Spleen (tissue), 11 donors: ENCODE results near the gene PHLDB1. TPM values are rescaled to one million over a fixed set of nuclear protein-coding genes. Genes with fewer than 3 reads are reported as not detected.

ENCODE experiments used
- DNase-seq: peaks from one replicate; pipeline ENCODE4 v3.0.0-alpha.2; 2020
- H3K27ac ChIP-seq, 8 donors: fragments of 200-600 bp; sonication (generic) in 7 of 8; 1 replicate in 4 of 8; 2 replicates in 4 of 8; pipeline versions ENCODE4 v1.5.0 to v1.8.0; 2016 to 2021; ENCODE audit warnings: inconsistent platforms in 4 of 8, mild to moderate bottlenecking in 4 of 8, moderate library complexity in 1 of 8
- H3K27me3 ChIP-seq, 7 donors: fragments of 200-600 bp; sonication (generic) in 6 of 7; replicated peaks in 1 of 7; 1 replicate in 4 of 7; 2 replicates in 3 of 7; pipeline versions ENCODE4 v1.5.0 to v1.8.0; 2016 to 2021; ENCODE audit warnings: inconsistent platforms in 3 of 7, mild to moderate bottlenecking in 1 of 7
- H3K36me3 ChIP-seq, 6 donors: fragments of 200-600 bp; sonication (generic) in 5 of 6; 1 replicate in 4 of 6; 2 replicates in 2 of 6; pipeline versions ENCODE4 v1.5.0 to v1.8.0; 2016 to 2021; ENCODE audit warnings: inconsistent platforms in 2 of 6
- H3K4me1 ChIP-seq, 6 donors: fragments of 200-600 bp; sonication (generic) in 5 of 6; 1 replicate in 3 of 6; 2 replicates in 3 of 6; pipeline versions ENCODE4 v1.5.0 to v1.8.0; 2016 to 2021; ENCODE audit warnings: inconsistent platforms in 3 of 6
- H3K4me3 ChIP-seq, 8 donors: fragments of 200-600 bp; sonication (generic) in 7 of 8; 1 replicate in 4 of 8; 2 replicates in 4 of 8; pipeline versions ENCODE4 v1.5.0 to v1.8.0; 2016 to 2021; ENCODE audit warnings: inconsistent platforms in 4 of 8, mild to moderate bottlenecking in 4 of 8, moderate library complexity in 2 of 8
- H3K9me3 ChIP-seq, 8 donors: fragments of 200-600 bp; sonication (generic) in 7 of 8; 1 replicate in 4 of 8; 2 replicates in 4 of 8; pipeline versions ENCODE4 v1.5.0 to v1.8.0; 2016 to 2021; ENCODE audit warnings: inconsistent platforms in 4 of 8
- CTCF ChIP-seq, 11 experiments: fragments of 200-600 bp in 7 of 11; fragments of 450-650 bp in 4 of 11; sonication (generic) in 4 of 11; IDR thresholded peaks in 8 of 11; conservative IDR thresholded peaks in 3 of 11; 1 replicate in 7 of 11; 2 replicates in 4 of 11; pipeline versions ENCODE4 v1.4.0 to v1.8.0; 2016 to 2021; ENCODE audit warnings: antibody characterized with exemption in 11 of 11, inconsistent platforms in 4 of 11, mild to moderate bottlenecking in 1 of 11
- POLR2A ChIP-seq, 3 donors: fragments of 450-650 bp; IDR thresholded peaks; one replicate each; pipeline ENCODE4 v1.5.1; 2017; ENCODE audit warnings: antibody characterized with exemption in 3 of 3, mild to moderate bottlenecking in 1 of 3
- POLR2AphosphoS5 ChIP-seq, 3 donors: sonication (generic); formaldehyde crosslinking; IDR thresholded peaks; one replicate each; pipeline ENCODE4 v1.5.1; 2017; ENCODE audit warnings: antibody characterized with exemption in 3 of 3
- WGBS, 5 donors: extraction: QIAGEN DNeasy Blood & Tissue Kit in 3 of 5; methylation state at CpG; one replicate each; pipeline versions ENCODE4 v1.1.5 to v1.1.7; 2013 to 2018; 5-methylcytosine and 5-hydroxymethylcytosine counted together
- intact Hi-C: fragments of 100-400 bp; cut with DNase I; formaldehyde crosslinking; loops from one replicate; pipeline ENCODE4 v1.15.0; 2023; ENCODE audit warnings: low total_unique reads
- polyA plus RNA-seq, 3 donors: library from polyadenylated mRNA; stranded (reverse); fragments of 200-250 nt; gene quantifications; one replicate each; pipeline ENCODE4 v1.2.1, GENCODE V29; 2013
- total RNA-seq, 7 donors: library from RNA; depleted of rRNA in 3 of 7; stranded (reverse); fragments of >200 nt in 3 of 7; fragmentation: NEBNext Ultra II Directional in 4 of 7; extraction: Animal tissue kit (Norgen Biotek cat#: 25700) in 4 of 7; gene quantifications; one replicate each; pipeline versions ENCODE4 v1.1.0 to v1.2.1, GENCODE V29; 2016 to 2021
- donor health status: healthy with polysubstance abuse.
- donor health status: DM: no; HTN: no; CAD: no; lungs with moderate emphysema.
- donor health status: DM: no; HTN: no; CAD: no.
- donor health status: Bipolar disorder and iron deficiency.
- donor health status: healthy.
- donor health status: DM: no; HTN: no; CAD: no.
- donor health status: DM: yes; HTN: yes; CAD: no.

The PHLDB1 gene
- total and polyA plus RNA-seq, 10 donors: 13.0 to 162 (median 69.9) TPM

GRCh38 chr11:118625036-118625690 lies 17.7 kb downstream of the PHLDB1 start:
- 79 to 91% (median 87%) methylated on average over 5 to 6 of the region's 6 CpGs for WGBS, 5 donors

GRCh38 chr11:118625976-118626375 lies 18.6 kb downstream of the PHLDB1 start:
- no peak for DNase-seq
- WGBS, 5 donors: 79 to 87% (median 82%) methylated on average over 2 of the region's 2 CpGs
- peaks cover 0 to 61% (median 21%) of the 10 kb centered on the region in 6 donors for H3K36me3 ChIP-seq

More at GRCh38 chr11:118625036-118625690, 17.7 kb downstream of the PHLDB1 start:
- Histone ChIP-seq H3K4me3 (no peak overlapping the region), H3K36me3 (peaks cover 0 to 57% (median 20%) of the 10 kb centered on the region in 6 donors), H3K4me1 (peaks cover 12 to 40% (median 32%) of the 10 kb centered on the region in 6 donors), H3K27ac (no peak overlapping the region), H3K27me3 (peaks cover 0 to 25% (median 8%) of the 10 kb centered on the region in 7 donors), H3K9me3 (no peaks in the 10 kb centered on the region)
- no peak for TF ChIP-seq POLR2AphosphoS5 (IDR thresholded peaks at IDR 0.05)
- no peak for TF ChIP-seq POLR2A (IDR thresholded peaks at IDR 0.05)
- TF ChIP-seq CTCF (IDR thresholded peaks at IDR 0.05 in 8 of 11, conservative IDR thresholded peaks at IDR 0.05 in 3 of 11): no peak
- DNase-seq: no peak
- intact Hi-C loops: no loop called here

GRCh38 chr11:118627566-118627965 lies 20.2 kb downstream of the PHLDB1 start:
- Histone ChIP-seq H3K27ac (no peak overlapping the region), H3K36me3 (peaks cover 0 to 77% (median 31%) of the 10 kb centered on the region in 6 donors), H3K4me1 (peaks cover 0 to 27% (median 9%) of the 10 kb centered on the region in 6 donors), H3K9me3 (no peaks in the 10 kb centered on the region), H3K4me3 (no peak overlapping the region), H3K27me3 (peaks cover 0 to under 1% (median 0%) of the 10 kb centered on the region in 7 donors)
- TF ChIP-seq POLR2A (IDR thresholded peaks at IDR 0.05): no peak
- TF ChIP-seq CTCF (IDR thresholded peaks at IDR 0.05 in 8 of 11, conservative IDR thresholded peaks at IDR 0.05 in 3 of 11): no peak
- no peak for TF ChIP-seq POLR2AphosphoS5 (IDR thresholded peaks at IDR 0.05)
- intact Hi-C loops: no loop called here
- WGBS, 5 donors: 87 to 97% (median 95%) methylated on average over 6 to 10 of the region's 10 CpGs
- no peak for DNase-seq

More at GRCh38 chr11:118625976-118626375, 18.6 kb downstream of the PHLDB1 start:
- TF ChIP-seq POLR2AphosphoS5 (IDR thresholded peaks at IDR 0.05) (no peak), CTCF (IDR thresholded peaks at IDR 0.05 in 8 of 11, conservative IDR thresholded peaks at IDR 0.05 in 3 of 11) (no peak), POLR2A (IDR thresholded peaks at IDR 0.05) (no peak)
- Histone ChIP-seq H3K4me1 (peaks cover 5 to 40% (median 24%) of the 10 kb centered on the region in 6 donors), H3K4me3 (no peak overlapping the region), H3K9me3 (no peaks in the 10 kb centered on the region), H3K27me3 (peaks cover 0 to 16% (median 8%) of the 10 kb centered on the region in 7 donors), H3K27ac (no peak overlapping the region)
- intact Hi-C loops: no loop called here

GRCh38 chr11:118628031-118628430 lies 20.6 kb downstream of the PHLDB1 start:
- intact Hi-C loops: no loop called here
- Histone ChIP-seq H3K27me3 (no peaks in the 10 kb centered on the region), H3K4me3 (no peak overlapping the region), H3K9me3 (no peaks in the 10 kb centered on the region), H3K4me1 (peaks cover 0 to 22% (median 4%) of the 10 kb centered on the region in 6 donors), H3K27ac (no peak overlapping the region), H3K36me3 (peaks cover 0 to 82% (median 32%) of the 10 kb centered on the region in 6 donors)
- no peak for DNase-seq
- WGBS, 5 donors: 84 to 97% (median 92%) methylated on average over 5 to 20 of the region's 20 CpGs
- TF ChIP-seq CTCF (IDR thresholded peaks at IDR 0.05 in 8 of 11, conservative IDR thresholded peaks at IDR 0.05 in 3 of 11): no peak
- TF ChIP-seq POLR2AphosphoS5 (IDR thresholded peaks at IDR 0.05): no peak
- TF ChIP-seq POLR2A (IDR thresholded peaks at IDR 0.05): no peak
